ENCODE results near the gene MYO5B. TPM values are rescaled to one million over a fixed set of nuclear protein-coding genes. Genes with fewer than 3 reads are reported as not detected.

The MYO5B gene
- total and polyA plus RNA-seq, 2 of the 4 experiments (the other 2 are of a cell fraction), result 0.24 to 0.54 TPM

- H3K18ac ChIP-seq (ENCODE audit: low read depth, low read length), result no peak overlapping the region
- H3K4me1 ChIP-seq (ENCODE audit: control insufficient read depth, insufficient read depth, low read length), result no peaks in the 10 kb centered on the region
- H3K4ac ChIP-seq (ENCODE audit: low read depth, low read length), result no peak overlapping the region
- no peaks in the 10 kb centered on the region for H3K36me3 ChIP-seq (ENCODE audit: control insufficient read depth, insufficient read depth, low read length)
- peaks cover 1% of the 10 kb centered on the region; the same call in 1 of the 2 replicates for H3K27me3 ChIP-seq (ENCODE audit: control insufficient read depth, insufficient read depth, low read length)
- H2BK5ac ChIP-seq (ENCODE audit: low read depth, low read length, poor library complexity, severe bottlenecking), result no peak overlapping the region
- H2BK120ac ChIP-seq (ENCODE audit: low read depth, low read length), result no peak overlapping the region
- H3K56ac ChIP-seq (ENCODE audit: extremely low read depth, insufficient read depth, low read length), result no peak overlapping the region
- no peak overlapping the region for H2AK9ac ChIP-seq (replicated peaks; ENCODE audit: low read depth, low read length, poor library complexity)
- H3K14ac ChIP-seq (replicated peaks; ENCODE audit: low read depth, low read length), result no peak overlapping the region
- no TSS peak for BruUV-seq (replicated peaks)
- no peak overlapping the region for H4K5ac ChIP-seq (ENCODE audit: low read depth, low read length)
- no peaks in the 10 kb centered on the region for H3K79me1 ChIP-seq (ENCODE audit: low read depth in 1 of 2, low read length in 2 of 2)
- ATAC-seq (ENCODE audit: low read depth), result no peak
- H3K4me3 ChIP-seq (ENCODE audit: insufficient read depth, low read depth, low read length), result no peak overlapping the region
- POLR2A ChIA-PET (ENCODE audit: unreplicated experiment), result no interaction called here
- no peak overlapping the region for H3K4me2 ChIP-seq (ENCODE audit: low read depth, low read length)
- H4K20me1 ChIP-seq (ENCODE audit: insufficient read depth, low read length), result no peaks in the 10 kb centered on the region
- no peak overlapping the region for H2BK20ac ChIP-seq (ENCODE audit: low read depth, low read length)
- in situ Hi-C loops (cut with MboI; ENCODE audit: low sequenced_read_pairs) (no loop called here), intact Hi-C loops (cut with micrococcal nuclease) (no loop called here), dilution Hi-C loops (cut with HindIII; ENCODE audit: low sequenced_read_pairs, unreplicated experiment) (no loop called here)
- no peak overlapping the region for H4K91ac ChIP-seq (ENCODE audit: insufficient read depth, low read depth, low read length)
- no peak overlapping the region for H3K23ac ChIP-seq (ENCODE audit: low read depth, low read length)
- no peak overlapping the region for H2BK15ac ChIP-seq (ENCODE audit: low read depth, low read length)
- H3K27ac ChIP-seq (ENCODE audit: insufficient read depth, low read length), result no peak overlapping the region
- H2AK5ac ChIP-seq (ENCODE audit: low read depth, low read length), result no peak overlapping the region
- H2AFZ ChIP-seq (replicated peaks; ENCODE audit: low read length, poor library complexity), result no peak overlapping the region
- no peaks in the 10 kb centered on the region for H3K9me1 ChIP-seq (ENCODE audit: insufficient read depth, low read length)
- DNase-seq, result no peak
- no peak for TF ChIP-seq RCOR1 (IDR thresholded peaks at IDR 0.05; ENCODE audit: insufficient replicate concordance, low read length)
- H3K9me3 ChIP-seq (ENCODE audit: control insufficient read depth, insufficient read depth, low read length), result no peaks in the 10 kb centered on the region
- no peak overlapping the region for H4K8ac ChIP-seq (ENCODE audit: low read depth in 2 of 2, low read length in 2 of 2)
- CTCF ChIA-PET, result no interaction called here
- H3K9ac ChIP-seq (ENCODE audit: low read depth, low read length), result no peak overlapping the region
These were observed 160.9 kb downstream of the MYO5B start for GRCh38 chr18:50034029-50034428.

Measured in IMR-90 (cell line).